H9 (cell line): ENCODE results near the gene CLASP2. TPM values are rescaled to one million over a fixed set of nuclear protein-coding genes. Genes with fewer than 3 reads are reported as not detected.

Source experiments
- DNase-seq: peaks from one replicate; pipeline ENCODE4 v3.0.0-alpha.2; 2017
- H2AFZ ChIP-seq: one replicate; pipeline ENCODE4 v1.6.1; 2013; ENCODE audit warnings: mild to moderate bottlenecking, low read length, control low read depth, moderate library complexity
- H2AK5ac ChIP-seq: 2 replicates; pipeline ENCODE4 v1.6.1; 2013; ENCODE audit warnings: low read length, control low read depth, mixed read lengths; ENCODE audit not compliant: insufficient read length
- H2BK120ac ChIP-seq: one replicate; pipeline ENCODE4 v1.6.1; 2013; ENCODE audit warnings: low read depth, mild to moderate bottlenecking, low read length, control low read depth, inconsistent platforms; ENCODE audit not compliant: poor library complexity, severe bottlenecking
- H2BK12ac ChIP-seq: 2 replicates; pipeline ENCODE4 v1.6.1; 2013; ENCODE audit warnings: low read length, control low read depth, mixed read lengths, low read depth; ENCODE audit not compliant: insufficient read length
- H2BK15ac ChIP-seq: 2 replicates; pipeline ENCODE4 v1.6.1; 2013; ENCODE audit warnings: low read depth, low read length, control low read depth
- H2BK20ac ChIP-seq: one replicate; pipeline ENCODE4 v1.6.1; 2013; ENCODE audit warnings: low read depth, mild to moderate bottlenecking, low read length, control low read depth, inconsistent platforms; ENCODE audit not compliant: poor library complexity, severe bottlenecking
- H2BK5ac ChIP-seq: 2 replicates; pipeline ENCODE4 v1.6.1; 2013; ENCODE audit warnings: low read length, control low read depth, mixed read lengths; ENCODE audit not compliant: insufficient read length
- H3K14ac ChIP-seq: 2 replicates; pipeline ENCODE4 v1.6.1; 2013; ENCODE audit warnings: low read length, control low read depth; ENCODE audit not compliant: insufficient read depth
- H3K18ac ChIP-seq: 2 replicates; pipeline ENCODE4 v1.6.1; 2013; ENCODE audit warnings: low read depth, mild to moderate bottlenecking, mixed read lengths, low read length, control low read depth; ENCODE audit not compliant: insufficient read length
- H3K23ac ChIP-seq: 2 replicates; pipeline ENCODE4 v1.6.1; 2013; ENCODE audit warnings: low read length, control low read depth, mixed read lengths, low read depth; ENCODE audit not compliant: insufficient read length
- H3K23me2 ChIP-seq: 2 replicates; pipeline ENCODE4 v1.6.1; 2013; ENCODE audit warnings: low read depth, mild to moderate bottlenecking, mixed read lengths, low read length, control low read depth; ENCODE audit not compliant: insufficient read length, poor library complexity, severe bottlenecking
- H3K27ac ChIP-seq: 2 replicates; pipeline ENCODE4 v1.5.1; 2013; ENCODE audit warnings: low read length, control low read depth, mixed read lengths, low read depth; ENCODE audit not compliant: insufficient read length
- H3K27me3 ChIP-seq: 2 replicates; pipeline ENCODE4 v1.6.1; 2013; ENCODE audit warnings: low read length, control low read depth, inconsistent platforms; ENCODE audit not compliant: insufficient read depth
- H3K4ac ChIP-seq: 2 replicates; pipeline ENCODE4 v1.6.1; 2013; ENCODE audit warnings: low read depth, mild to moderate bottlenecking, control low read depth, inconsistent platforms, low read length, moderate library complexity
- H3K4me1 ChIP-seq: 2 replicates; pipeline ENCODE4 v1.6.1; 2013; ENCODE audit warnings: low read length, control low read depth, inconsistent platforms; ENCODE audit not compliant: insufficient read depth
- H3K4me2 ChIP-seq: 2 replicates; pipeline ENCODE4 v1.6.1; 2013; ENCODE audit warnings: low read length, control low read depth, mixed read lengths; ENCODE audit not compliant: insufficient read length, insufficient read depth
- H3K56ac ChIP-seq: 2 replicates; pipeline ENCODE4 v1.6.1; 2013; ENCODE audit warnings: low read depth, mild to moderate bottlenecking, mixed read lengths, low read length, control low read depth; ENCODE audit not compliant: insufficient read length
- H3K79me1 ChIP-seq: 2 replicates; pipeline ENCODE4 v1.6.1; 2013; ENCODE audit warnings: low read depth, mild to moderate bottlenecking, moderate library complexity, low read length, control low read depth, inconsistent platforms; ENCODE audit not compliant: insufficient read depth, poor library complexity, severe bottlenecking
- H3K79me2 ChIP-seq: 2 replicates; pipeline ENCODE4 v1.6.1; 2013; ENCODE audit warnings: low read length, control low read depth, inconsistent platforms; ENCODE audit not compliant: insufficient read depth
- H3K9ac ChIP-seq: 2 replicates; pipeline ENCODE4 v1.6.1; 2013; ENCODE audit warnings: low read length, control low read depth, mixed read lengths; ENCODE audit not compliant: insufficient read length; ENCODE audit errors: extremely low read depth
- H3K9me3 ChIP-seq: one replicate; pipeline ENCODE4 v1.6.1; 2013; ENCODE audit warnings: low read depth, low read length, inconsistent platforms; ENCODE audit not compliant: control insufficient read depth
- H3T11ph ChIP-seq: one replicate; pipeline ENCODE4 v1.6.1; 2013; ENCODE audit warnings: mild to moderate bottlenecking, low read length, control low read depth, inconsistent platforms
- H4K20me1 ChIP-seq: one replicate; pipeline ENCODE4 v1.6.1; 2013; ENCODE audit not compliant: control insufficient read depth, insufficient read length, insufficient read depth
- H4K5ac ChIP-seq: 2 replicates; pipeline ENCODE4 v1.6.1; 2013; ENCODE audit warnings: low read depth, mild to moderate bottlenecking, mixed read lengths, low read length, control low read depth; ENCODE audit not compliant: insufficient read length
- H4K8ac ChIP-seq: replicated peaks from 2 replicates; pipeline ENCODE4 v1.6.1; 2013; ENCODE audit warnings: low read length, control low read depth, mixed read lengths, low read depth; ENCODE audit not compliant: insufficient read length
- H4K91ac ChIP-seq: 2 replicates; pipeline ENCODE4 v1.6.1; 2013; ENCODE audit warnings: low read depth, mild to moderate bottlenecking, moderate library complexity, mixed read lengths, low read length, control low read depth; ENCODE audit not compliant: insufficient read length
- H3K27ac Mint-ChIP-seq, 3 experiments: 2 replicates in 2 of 3; 3 replicates in 1 of 3; pipeline ENCODE4 v1.8.0; 2020 to 2021; ENCODE audit warnings: mixed read lengths in 3 of 3, mild to moderate bottlenecking in 1 of 3, moderate library complexity in 1 of 3
- H3K27me3 Mint-ChIP-seq: 2 replicates; pipeline ENCODE4 v1.8.0; 2021; ENCODE audit warnings: low read depth, mild to moderate bottlenecking, moderate library complexity, mixed read lengths
- H3K36me3 Mint-ChIP-seq, 3 experiments: 2 replicates in 2 of 3; 3 replicates in 1 of 3; pipeline ENCODE4 v1.8.0; 2020 to 2021; ENCODE audit warnings: low read depth in 3 of 3, mixed read lengths in 3 of 3; ENCODE audit not compliant: insufficient read depth in 1 of 3
- H3K4me1 Mint-ChIP-seq, 2 experiments: 2 replicates each; pipeline ENCODE4 v1.8.0; 2020; ENCODE audit warnings: mixed read lengths in 2 of 2
- H3K4me3 Mint-ChIP-seq, 2 experiments: 2 replicates in 1 of 2; 3 replicates in 1 of 2; pipeline ENCODE4 v1.8.0; 2020 to 2021; ENCODE audit warnings: mild to moderate bottlenecking in 2 of 2, mixed read lengths in 2 of 2, moderate library complexity in 1 of 2
- H3K9me3 Mint-ChIP-seq, 2 experiments: 2 replicates in 1 of 2; 3 replicates in 1 of 2; pipeline ENCODE4 v1.8.0; 2020; ENCODE audit warnings: mild to moderate bottlenecking in 2 of 2, mixed read lengths in 2 of 2, moderate library complexity in 1 of 2
- WGBS: extraction: QIAGEN DNeasy Blood & Tissue Kit; methylation state at CpG from one replicate; pipeline ENCODE4 v1.1.7; 2013; ENCODE audit warnings: missing lambda C conversion rate, low lambda C conversion rate, mixed read lengths; ENCODE audit not compliant: insufficient read length; ENCODE audit errors: extremely low coverage; 5-methylcytosine and 5-hydroxymethylcytosine counted together
- total RNA-seq: library from RNA; stranded (reverse); gene quantifications from 2 replicates; pipeline ENCODE4 v1.2.1, GENCODE V29; 2021
- TF ChIP-seq, protein P1 (sequence below): fragments of 200-600 bp; sonication (generic); conservative IDR thresholded peaks from 3 replicates; pipeline ENCODE4 v1.8.0; 2021; ENCODE audit warnings: antibody characterized with exemption, mild to moderate bottlenecking

The CLASP2 gene
- total RNA-seq, 1 experiment from 2014 or later, result 60.5 TPM

DNA sequence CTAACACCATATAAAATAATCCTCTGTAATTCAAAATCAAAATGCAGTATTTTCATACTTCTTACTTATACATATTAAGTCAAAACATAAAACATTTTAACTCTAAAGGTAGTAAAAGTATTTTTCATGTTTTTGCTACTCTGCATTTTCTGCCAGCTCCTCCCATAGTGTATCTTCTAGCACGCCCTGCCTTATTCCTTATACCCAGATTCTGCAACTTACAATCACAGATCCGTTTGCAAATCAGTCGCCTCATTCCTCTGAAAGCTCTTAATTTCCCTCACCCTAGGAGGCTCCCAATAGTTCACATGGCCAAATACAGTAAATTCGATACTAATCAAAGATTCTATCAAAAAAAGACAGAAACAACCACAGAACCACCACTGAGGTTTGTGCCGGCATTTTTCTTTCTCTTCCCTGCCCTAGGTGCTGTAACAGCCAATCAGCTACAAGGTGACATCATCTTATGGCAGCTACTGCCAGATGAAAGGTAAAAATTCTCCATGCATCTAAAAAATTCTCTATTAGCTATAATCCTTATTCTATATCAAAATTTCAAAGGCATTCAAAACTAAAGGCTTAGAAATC lies 72.9 kb downstream of the CLASP2 start:
- Histone ChIP-seq H4K5ac (no peak overlapping the region), H3K56ac (no peak overlapping the region), H2BK120ac (no peak overlapping the region), H3K23me2 (no peaks in the 10 kb centered on the region), H3K14ac (no peak overlapping the region), H3K18ac (no peak overlapping the region), H4K20me1 (no peaks in the 10 kb centered on the region), H2BK5ac (no peak overlapping the region), H3K9ac (no peak overlapping the region), H3K27me3 (no peaks in the 10 kb centered on the region), H2AK5ac (no peak overlapping the region), H3K27ac (no peak overlapping the region), H4K91ac (no peak overlapping the region), H3K79me2 (no peaks in the 10 kb centered on the region), H3K4me1 (peaks cover 3% of the 10 kb centered on the region), H3K79me1 (no peaks in the 10 kb centered on the region), H2AFZ (no peak overlapping the region), H4K8ac (no peak overlapping the region), H3K4me2 (peak overlapping the region; percentile 47), H3T11ph (no peak overlapping the region), H2BK12ac (peak overlapping the region; percentile 45), H3K9me3 (no peaks in the 10 kb centered on the region), H2BK20ac (no peak overlapping the region), H3K4ac (no peak overlapping the region), H3K23ac (no peak overlapping the region), H2BK15ac (no peak overlapping the region)
- peak overlapping the region; percentile 34 to 64; a peak in 4 of 5 replicates for H3K4me3 Mint-ChIP-seq
- H3K27ac Mint-ChIP-seq, result peak overlapping the region in 2 of 3 experiments; percentile 82 to 89; a peak in 5 of 7 replicates
- DNase-seq, result no peak
- no peaks in the 10 kb centered on the region for H3K9me3 Mint-ChIP-seq
- H3K27me3 Mint-ChIP-seq, result no peaks in the 10 kb centered on the region
- no peaks in the 10 kb centered on the region; a peak in 2 of 7 replicates for H3K36me3 Mint-ChIP-seq
- no CpG with 5 or more reads among the region's 5 CpGs for WGBS
- TF ChIP-seq, protein P1, sequence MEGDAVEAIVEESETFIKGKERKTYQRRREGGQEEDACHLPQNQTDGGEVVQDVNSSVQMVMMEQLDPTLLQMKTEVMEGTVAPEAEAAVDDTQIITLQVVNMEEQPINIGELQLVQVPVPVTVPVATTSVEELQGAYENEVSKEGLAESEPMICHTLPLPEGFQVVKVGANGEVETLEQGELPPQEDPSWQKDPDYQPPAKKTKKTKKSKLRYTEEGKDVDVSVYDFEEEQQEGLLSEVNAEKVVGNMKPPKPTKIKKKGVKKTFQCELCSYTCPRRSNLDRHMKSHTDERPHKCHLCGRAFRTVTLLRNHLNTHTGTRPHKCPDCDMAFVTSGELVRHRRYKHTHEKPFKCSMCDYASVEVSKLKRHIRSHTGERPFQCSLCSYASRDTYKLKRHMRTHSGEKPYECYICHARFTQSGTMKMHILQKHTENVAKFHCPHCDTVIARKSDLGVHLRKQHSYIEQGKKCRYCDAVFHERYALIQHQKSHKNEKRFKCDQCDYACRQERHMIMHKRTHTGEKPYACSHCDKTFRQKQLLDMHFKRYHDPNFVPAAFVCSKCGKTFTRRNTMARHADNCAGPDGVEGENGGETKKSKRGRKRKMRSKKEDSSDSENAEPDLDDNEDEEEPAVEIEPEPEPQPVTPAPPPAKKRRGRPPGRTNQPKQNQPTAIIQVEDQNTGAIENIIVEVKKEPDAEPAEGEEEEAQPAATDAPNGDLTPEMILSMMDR, result no peak
- peaks cover 21 to 22% of the 10 kb centered on the region in 2 experiments for H3K4me1 Mint-ChIP-seq
